Ishikawa (cell line): ENCODE results near the gene ST3GAL3.

Source experiments
- CEBPB ChIP-seq: IDR thresholded peaks from 2 replicates; pipeline ENCODE4 v1.6.1; 2012
- CREB1 ChIP-seq: IDR thresholded peaks from 2 replicates; pipeline ENCODE4 v1.6.1; 2012; ENCODE audit warnings: low read depth
- EGR1 ChIP-seq: IDR thresholded peaks from 2 replicates; pipeline ENCODE4 v1.6.1; 2012
- EP300 ChIP-seq: IDR thresholded peaks from 2 replicates; pipeline ENCODE4 v1.6.1; 2012; ENCODE audit warnings: borderline replicate concordance
- FOXM1 ChIP-seq: IDR thresholded peaks from 2 replicates; pipeline ENCODE4 v1.6.1; 2012; ENCODE audit warnings: low read depth, borderline replicate concordance
- NFIC ChIP-seq: IDR thresholded peaks from 2 replicates; pipeline ENCODE4 v1.6.1; 2012
- RAD21 ChIP-seq: IDR thresholded peaks from 2 replicates; pipeline ENCODE4 v1.6.1; 2012; ENCODE audit warnings: low read depth
- TAF1 ChIP-seq: IDR thresholded peaks from 2 replicates; pipeline ENCODE4 v1.6.1; 2012; ENCODE audit warnings: low read depth, mild to moderate bottlenecking
- TCF12 ChIP-seq: IDR thresholded peaks from 2 replicates; pipeline ENCODE4 v1.6.1; 2012; ENCODE audit warnings: low read depth
- TEAD4 ChIP-seq: IDR thresholded peaks from 2 replicates; pipeline ENCODE4 v1.6.1; 2012
- YY1 ChIP-seq: IDR thresholded peaks from 2 replicates; pipeline ENCODE4 v1.6.1; 2012; ENCODE audit warnings: low read depth
- ZBTB7A ChIP-seq: IDR thresholded peaks from 2 replicates; pipeline ENCODE4 v1.6.1; 2012; ENCODE audit warnings: low read depth
- TF ChIP-seq, protein P1 (sequence below): IDR thresholded peaks from 2 replicates; pipeline ENCODE4 v1.6.1; 2012
- TF ChIP-seq, protein P2 (sequence below): IDR thresholded peaks from 2 replicates; pipeline ENCODE4 v1.6.1; 2012; ENCODE audit warnings: low read depth, mild to moderate bottlenecking
- TF ChIP-seq, protein P3 (sequence below): IDR thresholded peaks from 2 replicates; pipeline ENCODE4 v1.6.1; 2012

Gene ST3GAL3

DNA sequence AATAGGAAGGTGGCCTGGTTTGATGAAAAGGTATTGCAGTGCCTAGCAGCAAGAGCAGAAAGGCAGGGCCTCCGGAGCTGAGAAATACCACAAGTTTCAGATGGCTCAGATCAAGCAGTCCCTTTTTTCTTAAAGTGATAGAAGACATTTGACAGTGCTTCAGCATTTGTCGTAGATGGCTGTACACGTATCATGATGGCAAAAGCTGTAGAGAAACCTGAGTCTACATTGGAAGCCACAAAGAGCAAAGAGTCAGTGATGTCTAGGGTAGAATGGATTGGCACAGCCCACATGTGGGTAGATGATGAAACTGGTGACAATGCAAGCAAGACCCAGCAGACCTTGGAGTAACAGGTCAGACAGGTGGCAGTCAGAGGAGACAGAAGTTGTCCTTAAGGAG lies 124.9 kb downstream of the ST3GAL3 start:
- TF ChIP-seq TEAD4 (no peak), CREB1 (no peak), ZBTB7A (no peak), NFIC (no peak), TCF12 (no peak)

DNA sequence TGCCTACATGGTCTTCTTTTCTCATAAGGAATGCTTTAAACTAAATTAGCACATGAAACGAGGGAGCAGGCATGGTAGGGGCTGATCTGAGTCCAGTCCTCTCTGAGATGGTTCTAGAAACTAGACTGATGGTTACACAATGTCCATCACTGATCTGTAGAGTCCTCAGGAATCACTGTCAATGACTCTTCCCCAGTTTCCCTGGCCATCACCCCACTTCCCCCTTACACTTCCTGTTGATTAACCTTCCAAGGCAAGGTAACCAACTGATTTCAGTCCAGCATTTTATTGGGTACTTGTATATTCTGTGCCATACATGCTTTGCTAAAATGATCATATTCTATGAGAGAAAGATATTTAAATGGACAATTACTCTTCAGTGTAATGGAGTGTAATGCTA lies 125.7 kb downstream of the ST3GAL3 start:
- TF ChIP-seq, protein P1, sequence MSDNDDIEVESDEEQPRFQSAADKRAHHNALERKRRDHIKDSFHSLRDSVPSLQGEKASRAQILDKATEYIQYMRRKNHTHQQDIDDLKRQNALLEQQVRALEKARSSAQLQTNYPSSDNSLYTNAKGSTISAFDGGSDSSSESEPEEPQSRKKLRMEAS = no peak
- TF ChIP-seq, protein P2, sequence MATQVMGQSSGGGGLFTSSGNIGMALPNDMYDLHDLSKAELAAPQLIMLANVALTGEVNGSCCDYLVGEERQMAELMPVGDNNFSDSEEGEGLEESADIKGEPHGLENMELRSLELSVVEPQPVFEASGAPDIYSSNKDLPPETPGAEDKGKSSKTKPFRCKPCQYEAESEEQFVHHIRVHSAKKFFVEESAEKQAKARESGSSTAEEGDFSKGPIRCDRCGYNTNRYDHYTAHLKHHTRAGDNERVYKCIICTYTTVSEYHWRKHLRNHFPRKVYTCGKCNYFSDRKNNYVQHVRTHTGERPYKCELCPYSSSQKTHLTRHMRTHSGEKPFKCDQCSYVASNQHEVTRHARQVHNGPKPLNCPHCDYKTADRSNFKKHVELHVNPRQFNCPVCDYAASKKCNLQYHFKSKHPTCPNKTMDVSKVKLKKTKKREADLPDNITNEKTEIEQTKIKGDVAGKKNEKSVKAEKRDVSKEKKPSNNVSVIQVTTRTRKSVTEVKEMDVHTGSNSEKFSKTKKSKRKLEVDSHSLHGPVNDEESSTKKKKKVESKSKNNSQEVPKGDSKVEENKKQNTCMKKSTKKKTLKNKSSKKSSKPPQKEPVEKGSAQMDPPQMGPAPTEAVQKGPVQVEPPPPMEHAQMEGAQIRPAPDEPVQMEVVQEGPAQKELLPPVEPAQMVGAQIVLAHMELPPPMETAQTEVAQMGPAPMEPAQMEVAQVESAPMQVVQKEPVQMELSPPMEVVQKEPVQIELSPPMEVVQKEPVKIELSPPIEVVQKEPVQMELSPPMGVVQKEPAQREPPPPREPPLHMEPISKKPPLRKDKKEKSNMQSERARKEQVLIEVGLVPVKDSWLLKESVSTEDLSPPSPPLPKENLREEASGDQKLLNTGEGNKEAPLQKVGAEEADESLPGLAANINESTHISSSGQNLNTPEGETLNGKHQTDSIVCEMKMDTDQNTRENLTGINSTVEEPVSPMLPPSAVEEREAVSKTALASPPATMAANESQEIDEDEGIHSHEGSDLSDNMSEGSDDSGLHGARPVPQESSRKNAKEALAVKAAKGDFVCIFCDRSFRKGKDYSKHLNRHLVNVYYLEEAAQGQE = no peak
- no peak for TF ChIP-seq RAD21
- TF ChIP-seq FOXM1 = no peak
- no peak for TF ChIP-seq CEBPB
- no peak for TF ChIP-seq EGR1
- no peak for TF ChIP-seq EP300

DNA sequence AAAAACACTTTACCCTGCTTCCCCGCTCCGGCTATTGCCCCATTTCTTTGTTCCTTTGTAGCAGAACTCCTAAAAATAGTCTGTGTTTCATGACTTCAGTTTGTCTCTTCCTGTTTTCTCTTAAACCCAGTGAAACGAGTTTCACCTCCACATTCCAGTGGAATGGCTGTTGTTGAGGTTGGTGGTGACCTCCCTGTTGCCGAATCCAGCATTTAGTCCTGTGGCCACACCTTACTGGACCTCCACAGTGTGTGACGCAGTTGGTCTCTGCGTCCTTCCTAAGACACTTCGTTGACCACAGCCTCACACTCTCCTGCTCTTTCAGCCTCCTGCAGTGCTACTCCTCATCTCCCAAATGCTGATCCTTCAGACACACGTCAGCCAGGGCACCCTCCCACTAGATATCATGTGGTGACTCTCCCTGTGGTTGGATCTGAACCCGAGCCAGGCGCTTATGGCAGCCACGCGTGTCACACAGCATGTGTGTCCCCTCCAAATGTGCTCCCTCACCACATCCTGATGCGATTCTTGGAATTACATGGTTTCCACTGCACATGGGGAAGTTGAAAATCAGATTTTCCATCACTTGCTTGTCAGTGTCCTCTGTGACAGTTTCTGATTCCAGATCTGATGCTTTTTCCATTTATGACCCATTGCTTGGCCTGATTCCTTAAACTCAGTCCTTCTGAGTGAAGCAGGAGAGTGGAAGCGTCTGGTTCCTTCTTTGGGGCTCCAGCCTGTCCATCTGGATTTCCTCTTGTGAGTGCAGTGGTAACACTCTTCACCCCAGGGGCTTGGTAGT lies 127.1 kb downstream of the ST3GAL3 start:
- TF ChIP-seq, protein P3, sequence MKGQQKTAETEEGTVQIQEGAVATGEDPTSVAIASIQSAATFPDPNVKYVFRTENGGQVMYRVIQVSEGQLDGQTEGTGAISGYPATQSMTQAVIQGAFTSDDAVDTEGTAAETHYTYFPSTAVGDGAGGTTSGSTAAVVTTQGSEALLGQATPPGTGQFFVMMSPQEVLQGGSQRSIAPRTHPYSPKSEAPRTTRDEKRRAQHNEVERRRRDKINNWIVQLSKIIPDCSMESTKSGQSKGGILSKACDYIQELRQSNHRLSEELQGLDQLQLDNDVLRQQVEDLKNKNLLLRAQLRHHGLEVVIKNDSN = no peak
- TF ChIP-seq CEBPB = no peak
- TF ChIP-seq EGR1 = no peak

DNA sequence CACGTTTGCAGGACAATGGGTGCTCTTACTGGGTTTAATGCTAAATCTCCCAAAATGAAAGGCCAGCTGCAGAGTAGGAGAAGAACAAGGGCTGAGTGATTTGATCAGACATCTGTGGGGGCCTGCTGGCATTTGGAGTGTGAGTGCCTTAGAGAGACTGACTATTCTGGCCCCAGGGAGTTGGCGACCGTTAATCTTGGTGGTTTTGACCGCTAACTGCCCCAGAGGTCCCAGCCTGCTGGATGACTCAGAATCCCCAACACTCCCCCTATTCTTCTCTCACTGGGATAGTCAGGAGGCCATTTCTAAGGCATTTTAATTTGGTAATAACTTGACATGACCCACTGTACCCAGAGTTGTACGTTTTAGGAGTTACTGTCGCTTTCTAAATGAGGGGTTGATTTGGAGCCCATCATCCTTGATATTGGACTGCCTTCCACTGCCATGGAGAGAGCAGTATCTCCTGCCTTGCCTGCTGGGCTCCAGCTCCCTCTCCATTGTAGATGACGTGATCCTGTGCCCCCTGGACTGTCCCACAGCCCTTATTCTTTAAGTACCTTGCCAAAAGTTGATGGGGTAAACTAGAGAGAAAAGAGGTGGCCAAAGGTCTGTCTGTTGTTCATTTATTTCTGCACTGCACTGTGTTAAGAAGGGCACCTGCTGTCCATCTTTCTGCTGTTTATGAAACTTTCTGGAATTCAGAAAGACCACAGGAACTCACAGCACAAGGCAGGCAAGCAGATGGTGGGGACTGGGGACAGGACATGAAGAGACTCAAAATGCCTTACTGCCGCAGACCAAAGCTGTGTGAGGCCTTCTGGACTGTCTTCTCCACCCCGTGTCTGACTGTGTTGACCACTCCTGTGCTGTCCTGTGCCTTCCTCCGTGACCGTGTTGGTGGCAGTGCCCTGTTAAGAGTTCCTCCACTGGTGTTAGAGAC lies 128.0 kb downstream of the ST3GAL3 start:
- TF ChIP-seq ZBTB7A (no peak), CEBPB (no peak), NFIC (peak; percentile 44; the same call in 1 of the 2 replicates), TAF1 (no peak), EP300 (peak; percentile 67; the same call in 1 of the 2 replicates), RAD21 (no peak), CREB1 (no peak), TCF12 (peak; percentile 65; the same call in 1 of the 2 replicates)

DNA sequence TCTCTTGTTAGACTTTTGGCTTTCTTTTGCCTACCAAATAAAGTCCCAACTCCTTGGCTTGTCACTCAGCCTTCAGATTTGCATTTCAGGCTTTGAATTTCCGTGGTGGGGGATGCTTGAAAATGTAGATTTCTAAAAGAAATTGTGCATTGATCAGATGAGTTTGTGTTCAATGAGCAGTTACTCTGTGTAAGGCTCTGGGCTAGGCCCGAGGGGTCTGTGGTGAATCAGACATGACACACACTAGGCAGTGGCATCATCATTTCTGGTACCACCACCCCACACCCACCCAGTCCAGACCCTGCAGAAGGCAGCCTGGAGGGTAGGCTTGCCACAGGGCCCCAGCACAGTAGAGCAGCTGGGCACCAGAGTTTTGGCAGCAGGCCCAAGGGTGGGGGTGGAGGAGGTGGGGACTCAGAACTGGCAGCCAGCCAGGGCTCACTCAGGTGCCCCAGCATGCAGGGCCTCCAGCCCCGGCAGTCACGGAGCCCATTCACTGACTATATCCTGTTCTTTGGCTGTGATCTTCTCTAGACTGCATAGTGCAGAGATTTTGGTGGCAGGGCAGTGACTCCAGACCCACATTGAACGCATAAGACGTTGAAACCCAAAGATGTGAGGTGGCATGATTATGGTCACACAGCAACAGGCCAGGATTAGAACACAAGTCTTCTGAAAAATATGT lies 129.1 kb downstream of the ST3GAL3 start:
- TF ChIP-seq, protein P1 = peak; percentile 61; the same call in 1 of the 2 replicates
- TF ChIP-seq, protein P3 = no peak
- peak; percentile 79; the same call in 1 of the 2 replicates for TF ChIP-seq TCF12
- TF ChIP-seq EP300 = peak; percentile 51; the same call in 1 of the 2 replicates
- TF ChIP-seq CREB1 = no peak
- TF ChIP-seq, protein P2 = no peak
- TF ChIP-seq TEAD4 = no peak; the same call in 1 of the 2 replicates
- TF ChIP-seq ZBTB7A = no peak
- TF ChIP-seq RAD21 = no peak
- no peak for TF ChIP-seq TAF1
- no peak for TF ChIP-seq FOXM1
- no peak for TF ChIP-seq YY1
- no peak for TF ChIP-seq CEBPB
- peak; percentile 99 for TF ChIP-seq NFIC
- TF ChIP-seq EGR1 = peak; percentile 77
